Measurements from ENCODE around the gene ZBTB20.
A peak's percentile ranks its signal among the peaks of the same experiment; 100 is the strongest.

Gene ZBTB20

GRCh38 chr3:114762144-114762543 lies 384.9 kb downstream of the ZBTB20 start:
- no peak for DNase-seq (ENCODE audit: low spot score)

DNA sequence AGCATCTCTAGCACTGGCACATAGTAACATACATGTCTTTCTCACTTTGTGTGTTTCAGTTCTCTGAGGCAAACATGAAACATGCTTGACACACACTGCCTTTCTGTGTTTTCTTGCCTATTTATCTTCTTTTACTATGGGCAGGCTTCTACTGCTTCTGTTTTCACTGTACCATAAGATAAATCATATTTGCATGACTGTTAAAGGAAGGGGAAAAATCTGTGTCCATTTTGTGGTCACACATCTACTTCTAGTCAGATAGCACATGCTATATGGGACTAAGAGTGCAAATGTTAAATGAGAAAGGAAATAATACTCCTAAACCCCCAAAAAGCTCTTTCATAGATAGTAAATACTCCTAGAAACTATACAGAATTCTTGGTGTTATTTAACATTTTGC lies 386.4 kb downstream of the ZBTB20 start:
- no peak for DNase-seq (ENCODE audit: low spot score)

GRCh38 chr3:114758831-114759699 lies 388.0 kb downstream of the ZBTB20 start:
- DNase-seq (ENCODE audit: low spot score) = peak; percentile 35

DNA sequence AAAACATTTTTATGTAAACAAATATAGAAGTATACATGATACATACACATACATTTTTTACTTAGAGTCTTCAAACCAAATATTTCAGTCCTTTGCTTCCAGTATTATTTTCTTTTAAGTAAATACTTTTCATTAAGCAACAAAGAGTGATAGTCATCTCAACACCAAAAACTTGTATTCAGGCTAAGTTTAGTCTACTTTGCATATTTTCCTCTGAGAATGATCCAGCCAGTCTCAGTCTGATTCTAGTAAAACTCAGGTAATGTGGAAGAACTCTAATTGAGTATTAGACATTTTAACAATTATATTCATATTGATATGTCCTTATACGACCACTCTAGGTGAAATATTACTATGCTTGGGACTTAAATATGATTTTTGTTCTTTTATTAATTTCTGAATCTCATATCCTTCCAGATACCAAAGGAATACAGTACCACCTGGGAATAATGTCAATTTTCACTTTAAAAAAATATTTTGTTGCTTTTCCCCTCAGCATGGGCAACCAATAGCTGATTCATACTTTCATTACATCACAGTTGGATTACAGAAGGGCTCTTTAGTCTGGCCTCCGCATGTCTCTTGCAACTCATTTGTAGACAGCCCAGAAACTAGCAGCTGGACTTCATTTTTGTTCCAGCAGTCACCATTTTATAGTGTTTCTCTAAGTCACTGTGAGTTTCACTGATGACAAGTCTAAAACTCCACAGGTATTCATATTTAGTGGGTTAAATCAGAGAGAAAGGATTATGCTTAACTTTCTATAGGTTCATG lies 390.4 kb downstream of the ZBTB20 start:
- peak; percentile 81 for DNase-seq (ENCODE audit: low spot score)

DNA sequence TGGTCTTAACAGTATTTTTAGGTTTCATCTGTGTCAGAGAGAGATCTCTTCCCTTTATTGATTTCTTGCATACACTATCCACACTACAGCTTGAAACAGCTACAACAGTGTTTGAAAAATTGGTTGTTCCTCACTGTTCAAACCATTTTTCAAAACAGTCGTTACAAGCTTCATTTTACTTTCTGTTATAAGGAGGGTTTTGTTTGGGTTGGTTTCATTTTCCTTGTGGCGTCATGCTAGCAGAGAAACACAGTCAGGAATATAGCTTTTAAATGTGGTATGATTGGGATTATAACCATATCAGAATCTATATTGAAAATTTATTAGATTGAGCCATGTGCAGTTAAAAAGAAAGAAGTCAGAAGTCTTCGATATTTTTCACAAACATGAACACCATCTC lies 400.6 kb downstream of the ZBTB20 start:
- DNase-seq (ENCODE audit: low spot score) = peak; percentile 27

DNA sequence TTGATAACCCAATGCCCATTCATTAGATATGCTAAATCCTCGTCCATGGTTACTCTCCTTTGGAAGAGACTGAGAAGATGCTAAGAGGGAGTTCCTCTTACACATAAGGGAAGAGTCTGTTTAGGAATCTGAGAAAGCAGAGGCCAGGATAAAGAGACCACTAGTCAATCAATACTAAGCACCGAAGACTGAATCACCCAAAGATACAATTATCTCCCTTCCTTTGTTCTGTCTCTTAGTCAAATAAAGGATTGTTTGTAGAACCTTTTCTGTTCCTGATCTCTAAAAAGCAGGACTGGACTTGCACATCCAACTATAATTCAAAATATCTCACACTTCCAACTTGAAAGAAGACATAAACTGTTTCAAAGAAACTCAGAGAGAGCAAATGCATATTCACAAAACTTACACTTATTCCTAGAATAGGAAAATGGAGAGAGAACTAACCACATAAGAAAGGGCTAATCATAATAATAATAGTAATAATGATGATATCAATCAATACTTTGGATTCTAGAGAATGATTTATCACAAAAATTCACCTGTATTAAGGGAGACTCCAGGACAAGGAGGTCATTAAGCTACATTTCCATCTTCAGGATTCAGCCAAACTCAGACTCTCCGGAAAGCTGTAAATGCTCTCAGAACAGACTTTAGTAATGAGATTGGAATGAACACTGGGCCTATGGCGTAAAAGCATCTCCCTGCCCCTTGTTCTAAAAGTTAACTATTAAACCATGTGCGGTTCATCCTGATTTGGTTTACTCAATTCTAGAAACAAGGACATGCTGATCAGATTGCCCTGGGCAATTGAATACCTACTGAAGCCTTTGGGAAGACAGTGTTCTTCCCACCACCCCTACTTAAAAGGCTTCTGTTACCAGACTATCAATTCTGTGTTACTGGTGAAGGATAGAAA lies 401.5 kb downstream of the ZBTB20 start:
- DNase-seq (ENCODE audit: low spot score) = peak; percentile 96

- no peak for DNase-seq (ENCODE audit: low spot score)
Observed at GRCh38 chr3:114743746-114744485, 403.2 kb downstream of the ZBTB20 start.

DNA sequence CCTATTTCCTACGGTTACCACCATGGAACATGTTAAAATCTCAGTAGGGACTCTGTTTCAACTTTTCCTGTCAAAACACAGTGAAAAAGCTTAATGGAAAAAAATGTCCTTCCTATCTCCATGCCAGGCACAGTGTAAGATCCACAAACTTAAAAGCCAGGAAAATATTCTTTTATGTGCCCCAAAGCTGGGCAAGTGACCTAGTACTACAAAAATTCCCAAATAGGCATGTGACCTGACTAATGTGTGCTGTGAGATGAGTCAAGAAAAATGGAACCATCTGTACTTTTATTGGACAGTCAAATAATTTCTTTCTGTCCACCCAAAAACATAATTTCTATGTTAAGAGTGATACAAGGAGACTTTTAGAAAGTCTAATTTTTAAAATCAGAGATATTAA lies 406.0 kb downstream of the ZBTB20 start:
- DNase-seq (ENCODE audit: low spot score) = peak; percentile 60

- DNase-seq (ENCODE audit: low spot score) = no peak
Observed at GRCh38 chr3:114739627-114740026, 407.5 kb downstream of the ZBTB20 start.

DNA sequence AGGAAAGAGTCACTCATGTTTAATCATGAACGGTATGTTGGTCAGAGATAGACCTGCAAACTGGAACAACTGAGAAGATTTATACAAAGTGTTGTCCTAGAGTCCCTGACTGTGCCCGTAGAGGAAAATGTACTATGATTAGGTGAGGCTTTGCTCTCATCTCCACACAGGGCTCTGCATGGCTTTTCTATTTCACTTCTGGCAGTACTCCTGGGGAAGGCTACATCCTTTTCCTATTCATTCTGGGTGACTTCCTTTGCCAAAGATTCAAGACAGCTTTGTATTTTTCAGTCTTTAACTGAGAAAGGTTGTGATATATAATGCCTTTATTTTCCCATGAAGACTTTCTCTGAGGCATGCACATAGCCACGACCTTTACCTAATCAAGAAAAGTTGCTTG lies 414.7 kb downstream of the ZBTB20 start:
- DNase-seq (ENCODE audit: low spot score) = no peak

GRCh38 chr3:114730397-114730796 lies 416.7 kb downstream of the ZBTB20 start:
- no peak for DNase-seq (ENCODE audit: low spot score)

DNA sequence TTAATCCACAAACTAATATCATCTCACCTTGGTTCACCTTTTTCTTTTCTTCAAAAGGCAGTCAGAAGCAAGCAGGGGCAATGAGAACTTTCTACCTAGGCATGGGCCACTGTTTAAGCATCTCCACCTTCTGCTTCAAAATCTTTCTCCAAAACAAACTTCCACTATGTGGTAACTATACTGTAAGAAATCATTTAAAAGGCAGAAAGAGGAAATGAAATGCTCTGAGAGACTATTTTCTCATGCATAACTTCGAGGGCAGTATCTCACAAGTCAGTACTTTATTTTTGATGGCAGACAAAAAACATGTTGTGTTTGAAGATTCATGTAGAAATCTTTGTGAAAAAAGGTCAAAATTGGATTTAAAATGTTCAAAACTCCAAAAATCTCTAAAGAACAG lies 419.7 kb downstream of the ZBTB20 start:
- no peak for DNase-seq (ENCODE audit: low spot score)

- DNase-seq (ENCODE audit: low spot score) = no peak
Observed at GRCh38 chr3:114725966-114726365, 421.1 kb downstream of the ZBTB20 start.

- no peak for DNase-seq (ENCODE audit: low spot score)
Observed at GRCh38 chr3:114722530-114722929, 424.6 kb downstream of the ZBTB20 start.

DNA sequence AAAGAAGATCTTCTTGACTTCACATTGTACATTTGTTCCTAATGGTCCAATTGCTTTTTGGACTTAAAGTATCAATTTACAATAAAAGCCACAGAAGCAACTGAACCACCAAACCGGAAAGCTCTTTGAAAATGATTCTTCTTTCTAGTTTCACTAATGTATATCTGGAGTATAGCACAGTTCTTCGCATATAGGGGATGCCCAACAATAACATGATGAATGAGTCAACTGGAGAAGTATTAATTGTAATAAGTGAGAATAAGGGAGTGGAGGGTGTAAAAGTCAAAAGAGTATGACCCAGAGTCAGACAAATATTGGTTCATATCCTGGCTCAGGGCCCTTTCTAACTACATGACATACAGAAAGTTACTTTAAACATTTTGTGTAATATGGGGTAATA lies 425.2 kb downstream of the ZBTB20 start:
- DNase-seq (ENCODE audit: low spot score) = no peak

DNA sequence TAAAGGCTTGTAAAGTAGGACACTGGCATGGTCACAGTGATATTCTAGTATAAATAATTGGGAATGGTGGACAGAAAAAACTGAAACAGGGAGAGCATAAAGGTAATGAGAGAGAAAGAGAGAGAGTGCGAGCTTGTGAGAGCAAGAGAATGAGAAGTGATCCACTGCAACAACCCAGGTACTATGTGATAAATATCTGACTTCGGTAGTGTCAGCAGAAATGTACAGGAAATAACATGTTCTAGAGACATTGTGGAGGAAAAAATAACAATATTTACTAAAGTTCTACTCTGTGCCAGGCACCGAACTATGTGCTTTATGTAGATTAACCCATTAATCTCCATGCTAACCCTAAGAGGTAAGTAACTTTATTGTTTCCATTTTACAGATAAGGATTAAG lies 425.9 kb downstream of the ZBTB20 start:
- no peak for DNase-seq (ENCODE audit: low spot score)

DNA sequence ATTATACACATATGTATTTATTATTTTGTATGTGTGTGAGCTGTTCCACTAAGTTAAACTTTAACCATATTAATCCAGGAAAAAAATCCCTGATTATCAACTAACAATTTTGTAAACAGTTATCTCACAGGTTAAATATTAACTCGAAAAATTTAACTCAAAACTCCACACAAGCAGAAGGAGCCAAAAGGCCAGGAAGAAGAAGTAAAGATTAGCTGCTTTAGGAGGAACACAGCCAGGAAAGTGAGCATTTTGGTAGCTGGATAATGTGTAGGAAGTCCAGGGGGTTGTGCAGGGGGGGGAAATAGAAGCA lies 428.2 kb downstream of the ZBTB20 start:
- peak; percentile 73 for DNase-seq (ENCODE audit: low spot score)

DNA sequence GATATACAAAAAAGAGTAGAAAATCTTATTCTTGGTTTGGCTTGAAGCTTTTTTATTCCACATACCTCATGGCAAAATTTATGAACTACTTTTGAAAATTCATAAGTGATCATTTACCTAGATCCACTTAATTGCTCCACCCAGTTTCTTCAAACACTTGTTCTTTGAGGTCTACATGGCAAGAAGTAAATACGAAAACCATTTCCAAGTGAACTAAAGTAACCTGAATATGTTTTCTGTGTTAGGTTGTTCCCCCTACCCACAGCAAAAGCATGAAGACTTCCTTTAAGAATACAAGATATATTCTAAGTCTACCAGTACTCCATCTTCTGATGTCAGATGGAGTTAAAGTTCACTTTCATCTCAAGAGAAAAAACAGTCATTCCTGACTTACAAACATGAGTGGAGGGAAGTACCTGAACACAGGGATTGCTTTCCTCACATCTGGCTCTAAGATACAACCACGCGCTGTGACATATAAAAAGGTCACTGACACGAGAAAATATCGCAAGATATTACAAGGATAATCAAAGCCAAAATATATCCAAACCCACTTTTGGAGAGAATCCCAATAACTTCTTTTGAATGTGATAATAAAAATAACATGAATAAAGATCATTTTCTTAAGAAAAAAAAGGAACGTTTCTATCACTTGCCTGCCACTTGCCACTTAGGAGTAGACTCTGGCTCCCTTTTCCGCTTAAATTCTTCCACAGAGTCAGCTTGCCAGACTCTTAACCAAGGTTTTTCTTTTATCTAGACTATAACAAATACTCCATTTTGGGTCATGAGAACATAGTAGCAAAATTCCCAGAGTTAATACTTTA lies 428.8 kb downstream of the ZBTB20 start:
- DNase-seq (ENCODE audit: low spot score) = no peak

GRCh38 chr3:114716916-114717315 lies 430.2 kb downstream of the ZBTB20 start:
- peak; percentile 17 for DNase-seq (ENCODE audit: low spot score)

- DNase-seq (ENCODE audit: low spot score) = no peak
Observed at GRCh38 chr3:114716126-114716525, 431.0 kb downstream of the ZBTB20 start.

- DNase-seq (ENCODE audit: low spot score) = no peak
Observed at GRCh38 chr3:114714957-114715460, 432.1 kb downstream of the ZBTB20 start.

All from kidney tubule cell (primary cell).